GM12801 (cell line): ENCODE data around the gene C16orf95.

ENCODE experiments used
- TF ChIP-seq, protein P1 (sequence below): IDR thresholded peaks from one replicate; pipeline ENCODE4 v1.5.1; 2011; ENCODE audit warnings: control low read depth; ENCODE audit not compliant: insufficient read length; ENCODE audit errors: extremely low read depth

The C16orf95 gene

GRCh38 chr16:87254734-87255133, 62.5 kb downstream of the C16orf95 start:
- TF ChIP-seq, protein P1, sequence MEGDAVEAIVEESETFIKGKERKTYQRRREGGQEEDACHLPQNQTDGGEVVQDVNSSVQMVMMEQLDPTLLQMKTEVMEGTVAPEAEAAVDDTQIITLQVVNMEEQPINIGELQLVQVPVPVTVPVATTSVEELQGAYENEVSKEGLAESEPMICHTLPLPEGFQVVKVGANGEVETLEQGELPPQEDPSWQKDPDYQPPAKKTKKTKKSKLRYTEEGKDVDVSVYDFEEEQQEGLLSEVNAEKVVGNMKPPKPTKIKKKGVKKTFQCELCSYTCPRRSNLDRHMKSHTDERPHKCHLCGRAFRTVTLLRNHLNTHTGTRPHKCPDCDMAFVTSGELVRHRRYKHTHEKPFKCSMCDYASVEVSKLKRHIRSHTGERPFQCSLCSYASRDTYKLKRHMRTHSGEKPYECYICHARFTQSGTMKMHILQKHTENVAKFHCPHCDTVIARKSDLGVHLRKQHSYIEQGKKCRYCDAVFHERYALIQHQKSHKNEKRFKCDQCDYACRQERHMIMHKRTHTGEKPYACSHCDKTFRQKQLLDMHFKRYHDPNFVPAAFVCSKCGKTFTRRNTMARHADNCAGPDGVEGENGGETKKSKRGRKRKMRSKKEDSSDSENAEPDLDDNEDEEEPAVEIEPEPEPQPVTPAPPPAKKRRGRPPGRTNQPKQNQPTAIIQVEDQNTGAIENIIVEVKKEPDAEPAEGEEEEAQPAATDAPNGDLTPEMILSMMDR, result no peak

- TF ChIP-seq, protein P1, result no peak
Observed at GRCh38 chr16:87254296-87254695, 62.9 kb downstream of the C16orf95 start.

- TF ChIP-seq, protein P1, result no peak
Observed at GRCh38 chr16:87253536-87253935, 63.7 kb downstream of the C16orf95 start.
